Thyroid gland (tissue), 4 donors: ENCODE data around the gene BZW2.

Experiments
- CTCF ChIP-seq, 6 experiments: fragments of 200-600 bp in 3 of 6; fragments of 450-650 bp in 3 of 6; sonication (generic) in 3 of 6; IDR thresholded peaks; one replicate each; pipeline ENCODE4 v1.5.1; 2016 to 2019; ENCODE audit warnings: antibody characterized with exemption in 6 of 6, mild to moderate bottlenecking in 2 of 6, inconsistent platforms in 1 of 6, moderate library complexity in 1 of 6
- POLR2A ChIP-seq, 2 donors: fragments of 450-650 bp; IDR thresholded peaks; one replicate each; pipeline ENCODE4 v1.6.1; 2017; ENCODE audit warnings: antibody characterized with exemption in 2 of 2, mild to moderate bottlenecking in 2 of 2, moderate library complexity in 1 of 2

- TF ChIP-seq CTCF (IDR thresholded peaks at IDR 0.05) (no peak), POLR2A (IDR thresholded peaks at IDR 0.05) (no peak)
Observed at GRCh38 chr7:16609842-16610450, 36.0 kb upstream of the BZW2 start.
